ENCODE data around the gene RFC5. TPM values are rescaled to one million over a fixed set of nuclear protein-coding genes. Genes with fewer than 3 reads are reported as not detected.

Gene RFC5
- total and polyA plus RNA-seq, 2 of the 4 experiments (the other 2 are of a cell fraction) = 14.7 to 20.1 TPM

GRCh38 chr12:118011377-118011776, 5.1 kb upstream of the RFC5 start:
- in situ Hi-C loops (cut with MboI; ENCODE audit: low sequenced_read_pairs) = loop anchor here (10.0 kb wide), 1 partner anchor 137 kb away; no protein-coding TSS in a partner anchor
- intact Hi-C loops (cut with micrococcal nuclease) = no loop called here
- no peak overlapping the region for H2AFZ ChIP-seq (replicated peaks; ENCODE audit: low read length, poor library complexity)
- no peak overlapping the region for H4K5ac ChIP-seq (ENCODE audit: low read depth, low read length)
- H2AK9ac ChIP-seq (replicated peaks; ENCODE audit: low read depth, low read length, poor library complexity) = no peak overlapping the region
- H4K20me1 ChIP-seq (ENCODE audit: insufficient read depth, low read length) = no peaks in the 10 kb centered on the region
- H3K9me1 ChIP-seq (ENCODE audit: insufficient read depth, low read length) = no peaks in the 10 kb centered on the region
- no TSS peak for BruUV-seq (replicated peaks)
- no peak overlapping the region for H2BK5ac ChIP-seq (ENCODE audit: low read depth, low read length, poor library complexity, severe bottlenecking)
- ChIA-PET CTCF (no interaction called here), POLR2A (ENCODE audit: unreplicated experiment) (no interaction called here)
- H3K14ac ChIP-seq (replicated peaks; ENCODE audit: low read depth, low read length) = no peak overlapping the region
- H2BK20ac ChIP-seq (ENCODE audit: low read depth, low read length) = no peak overlapping the region
- TF ChIP-seq MAZ (IDR thresholded peaks at IDR 0.05; ENCODE audit: borderline replicate concordance, low read depth, low read length) (no peak), NFE2L2 (IDR thresholded peaks at IDR 0.05; ENCODE audit: low read depth, low read length) (no peak), RFX5 (IDR thresholded peaks at IDR 0.05; ENCODE audit: low read depth, low read length) (no peak), BHLHE40 (IDR thresholded peaks at IDR 0.05; ENCODE audit: low read depth, low read length) (no peak)
- TF ChIP-seq, protein P1, sequence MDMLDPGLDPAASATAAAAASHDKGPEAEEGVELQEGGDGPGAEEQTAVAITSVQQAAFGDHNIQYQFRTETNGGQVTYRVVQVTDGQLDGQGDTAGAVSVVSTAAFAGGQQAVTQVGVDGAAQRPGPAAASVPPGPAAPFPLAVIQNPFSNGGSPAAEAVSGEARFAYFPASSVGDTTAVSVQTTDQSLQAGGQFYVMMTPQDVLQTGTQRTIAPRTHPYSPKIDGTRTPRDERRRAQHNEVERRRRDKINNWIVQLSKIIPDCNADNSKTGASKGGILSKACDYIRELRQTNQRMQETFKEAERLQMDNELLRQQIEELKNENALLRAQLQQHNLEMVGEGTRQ (IDR thresholded peaks at IDR 0.05; ENCODE audit: low read depth, low read length) = no peak
- H3K4ac ChIP-seq (ENCODE audit: low read depth, low read length) = no peak overlapping the region
- H3K56ac ChIP-seq (ENCODE audit: extremely low read depth, insufficient read depth, low read length) = no peak overlapping the region
- no peaks in the 10 kb centered on the region for H3K9me3 ChIP-seq (ENCODE audit: control insufficient read depth, insufficient read depth, low read length)
- H3K4me3 ChIP-seq (ENCODE audit: insufficient read depth, low read depth, low read length) = no peak overlapping the region
- no peak overlapping the region for H2BK120ac ChIP-seq (ENCODE audit: low read depth, low read length)
- no peak overlapping the region for H3K4me2 ChIP-seq (ENCODE audit: low read depth, low read length)
- H3K23ac ChIP-seq (ENCODE audit: low read depth, low read length) = no peak overlapping the region
- no peak overlapping the region for H3K27ac ChIP-seq (ENCODE audit: insufficient read depth, low read length)
- ATAC-seq (ENCODE audit: low read depth) (no peak), DNase-seq (no peak)
- no peaks in the 10 kb centered on the region for H3K79me1 ChIP-seq (ENCODE audit: low read depth in 1 of 2, low read length in 2 of 2)
- no peak overlapping the region for H2BK15ac ChIP-seq (ENCODE audit: low read depth, low read length)
- H3K36me3 ChIP-seq (ENCODE audit: control insufficient read depth, insufficient read depth, low read length) = no peaks in the 10 kb centered on the region
- no peak overlapping the region for H4K8ac ChIP-seq (ENCODE audit: low read depth in 2 of 2, low read length in 2 of 2)
- no peak overlapping the region for H3K18ac ChIP-seq (ENCODE audit: low read depth, low read length)
- H4K91ac ChIP-seq (ENCODE audit: insufficient read depth, low read depth, low read length) = no peak overlapping the region
- no peaks in the 10 kb centered on the region for H3K4me1 ChIP-seq (ENCODE audit: control insufficient read depth, insufficient read depth, low read length)
- no CpG with 5 or more reads among the region's 3 CpGs for WGBS, 2 experiments (ENCODE audit: extremely low coverage in 2 of 2, insufficient read length in 1 of 2)
- dilution Hi-C loops (cut with HindIII; ENCODE audit: low sequenced_read_pairs, unreplicated experiment) = no loop called here
- H3K27me3 ChIP-seq (ENCODE audit: control insufficient read depth, insufficient read depth, low read length) = no peaks in the 10 kb centered on the region
- no peak overlapping the region for H2AK5ac ChIP-seq (ENCODE audit: low read depth, low read length)
- no peak overlapping the region for H3K9ac ChIP-seq (ENCODE audit: low read depth, low read length)
